GM21367 (cell line): ENCODE data around the gene CLEC16A.

Experiments used
- ATAC-seq: cut with Tn5 transposase; IDR thresholded peaks from one replicate; pipeline ENCODE4 v1.9.1; 2021; ENCODE audit not compliant: unreplicated experiment

CLEC16A gene, protein sequence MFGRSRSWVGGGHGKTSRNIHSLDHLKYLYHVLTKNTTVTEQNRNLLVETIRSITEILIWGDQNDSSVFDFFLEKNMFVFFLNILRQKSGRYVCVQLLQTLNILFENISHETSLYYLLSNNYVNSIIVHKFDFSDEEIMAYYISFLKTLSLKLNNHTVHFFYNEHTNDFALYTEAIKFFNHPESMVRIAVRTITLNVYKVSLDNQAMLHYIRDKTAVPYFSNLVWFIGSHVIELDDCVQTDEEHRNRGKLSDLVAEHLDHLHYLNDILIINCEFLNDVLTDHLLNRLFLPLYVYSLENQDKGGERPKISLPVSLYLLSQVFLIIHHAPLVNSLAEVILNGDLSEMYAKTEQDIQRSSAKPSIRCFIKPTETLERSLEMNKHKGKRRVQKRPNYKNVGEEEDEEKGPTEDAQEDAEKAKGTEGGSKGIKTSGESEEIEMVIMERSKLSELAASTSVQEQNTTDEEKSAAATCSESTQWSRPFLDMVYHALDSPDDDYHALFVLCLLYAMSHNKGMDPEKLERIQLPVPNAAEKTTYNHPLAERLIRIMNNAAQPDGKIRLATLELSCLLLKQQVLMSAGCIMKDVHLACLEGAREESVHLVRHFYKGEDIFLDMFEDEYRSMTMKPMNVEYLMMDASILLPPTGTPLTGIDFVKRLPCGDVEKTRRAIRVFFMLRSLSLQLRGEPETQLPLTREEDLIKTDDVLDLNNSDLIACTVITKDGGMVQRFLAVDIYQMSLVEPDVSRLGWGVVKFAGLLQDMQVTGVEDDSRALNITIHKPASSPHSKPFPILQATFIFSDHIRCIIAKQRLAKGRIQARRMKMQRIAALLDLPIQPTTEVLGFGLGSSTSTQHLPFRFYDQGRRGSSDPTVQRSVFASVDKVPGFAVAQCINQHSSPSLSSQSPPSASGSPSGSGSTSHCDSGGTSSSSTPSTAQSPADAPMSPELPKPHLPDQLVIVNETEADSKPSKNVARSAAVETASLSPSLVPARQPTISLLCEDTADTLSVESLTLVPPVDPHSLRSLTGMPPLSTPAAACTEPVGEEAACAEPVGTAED

DNA sequence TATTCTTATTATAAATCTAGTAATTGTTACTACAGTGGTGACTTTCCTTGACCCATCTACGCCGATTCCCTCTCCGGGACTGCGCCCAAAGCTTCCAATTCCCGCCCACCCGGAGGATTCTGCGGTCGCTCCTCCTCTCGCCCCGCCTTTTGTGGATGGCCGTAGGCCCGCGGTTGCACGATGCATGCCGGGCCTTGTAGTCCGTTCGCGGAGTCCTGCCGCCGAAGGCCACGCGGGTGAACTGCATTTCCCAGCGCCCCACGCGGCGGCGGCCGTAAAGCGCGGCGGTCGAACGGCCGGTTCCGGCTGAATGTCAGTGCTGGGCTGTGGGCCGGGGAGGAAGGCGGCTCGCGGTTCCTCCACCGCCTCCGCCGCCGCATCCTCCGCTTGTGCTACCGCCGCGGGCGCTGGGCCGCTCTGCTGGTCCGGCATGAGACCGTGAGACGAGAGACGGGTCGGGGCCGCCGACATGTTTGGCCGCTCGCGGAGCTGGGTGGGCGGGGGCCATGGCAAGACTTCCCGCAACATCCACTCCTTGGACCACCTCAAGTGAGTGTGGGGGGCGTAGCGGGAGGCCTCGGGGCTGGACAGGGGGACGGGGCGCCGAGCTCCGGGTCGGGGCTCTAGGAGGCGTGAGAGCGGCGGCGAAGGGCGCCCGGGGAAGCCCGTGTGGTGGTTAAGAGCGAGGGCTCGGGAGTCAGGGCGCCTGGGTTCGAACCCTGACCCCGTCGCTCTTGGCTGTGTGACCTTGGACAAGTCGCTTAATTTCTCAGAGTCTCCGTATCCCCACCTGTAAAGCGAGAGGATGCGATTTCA, at the start of gene CLEC16A:
Gene CLEC16A, plus strand, starts transcription at position 316 of the 816 bp plus-strand sequence. Its CDS starts 154 bp downstream, at position 470.
- ATAC-seq, result peak; percentile 60

DNA sequence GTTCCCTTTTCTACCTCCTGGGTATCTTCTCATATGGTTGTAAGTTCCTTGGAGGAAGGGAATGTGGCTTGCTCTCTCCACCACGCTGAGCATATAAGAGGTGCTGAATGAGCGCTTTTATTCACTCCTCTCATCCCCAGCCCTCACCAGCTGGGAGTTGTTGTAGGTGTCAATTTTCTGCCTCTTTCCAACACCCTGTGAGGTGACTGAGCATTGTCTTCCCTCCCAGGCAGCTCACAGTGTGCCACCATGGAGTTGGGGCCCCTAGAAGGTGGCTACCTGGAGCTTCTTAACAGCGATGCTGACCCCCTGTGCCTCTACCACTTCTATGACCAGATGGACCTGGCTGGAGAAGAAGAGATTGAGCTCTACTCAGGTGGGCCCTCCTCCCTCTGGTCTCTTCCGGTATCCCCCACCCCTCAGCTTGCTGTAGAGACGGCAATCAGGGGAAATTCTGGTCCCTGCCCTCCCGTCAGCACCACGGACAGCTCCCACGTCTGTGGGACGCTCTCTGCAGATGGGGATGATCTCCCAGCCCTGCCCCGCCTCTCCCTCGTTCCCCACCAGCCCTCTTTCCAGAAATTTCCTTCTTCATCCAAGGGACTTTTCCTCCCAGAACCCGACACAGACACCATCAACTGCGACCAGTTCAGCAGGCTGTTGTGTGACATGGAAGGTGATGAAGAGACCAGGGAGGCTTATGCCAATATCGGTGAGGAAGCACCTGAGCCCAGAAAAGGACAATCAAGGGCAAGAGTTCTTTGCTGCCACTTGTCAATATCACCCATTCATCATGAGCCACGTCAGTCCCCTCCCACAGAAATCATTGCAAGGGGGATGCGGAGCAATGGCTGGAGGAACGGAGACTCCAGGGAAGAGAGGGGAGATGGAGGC, 49.1 kb upstream of the CLEC16A start:
- ATAC-seq, result no peak

DNA sequence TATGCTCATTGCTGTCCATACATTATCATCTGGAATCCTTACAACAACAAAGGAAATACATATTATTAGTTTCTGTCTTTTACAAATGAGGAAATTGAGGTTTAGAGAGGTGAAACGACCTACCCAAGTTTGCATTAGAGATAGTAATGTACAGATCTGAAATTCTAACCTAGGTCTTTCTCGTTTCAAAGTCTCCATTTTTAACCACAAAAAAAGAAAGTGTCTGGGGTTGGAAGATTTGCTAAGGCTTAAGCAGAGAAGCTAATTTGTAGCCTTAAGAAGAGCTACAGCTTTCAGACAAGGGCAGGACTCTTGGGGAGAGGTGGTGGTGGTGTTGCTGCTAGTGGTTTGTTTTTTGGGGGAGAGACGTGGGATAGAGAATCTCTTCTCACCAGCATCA, 48.2 kb upstream of the CLEC16A start:
- ATAC-seq, result no peak

DNA sequence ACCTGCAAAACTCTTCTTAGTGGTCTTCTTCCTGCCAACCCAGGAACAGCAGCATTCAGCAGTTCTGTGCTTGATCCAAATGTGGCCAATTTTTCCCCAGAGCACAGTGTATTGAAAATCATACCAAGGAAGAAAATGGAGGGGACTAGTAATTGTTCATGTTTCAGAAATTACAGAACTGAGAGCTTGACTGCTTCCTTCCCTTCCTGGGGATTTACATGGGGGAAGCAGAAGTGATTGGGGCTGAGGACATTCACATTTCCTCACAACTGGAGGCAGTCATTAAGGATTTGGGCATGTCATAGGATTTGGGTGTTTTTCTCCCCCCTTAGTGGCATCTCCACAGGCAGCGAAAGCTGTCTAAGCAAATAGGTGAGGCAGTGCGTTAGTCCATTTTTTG, 47.6 kb upstream of the CLEC16A start:
- peak; percentile 12 for ATAC-seq

DNA sequence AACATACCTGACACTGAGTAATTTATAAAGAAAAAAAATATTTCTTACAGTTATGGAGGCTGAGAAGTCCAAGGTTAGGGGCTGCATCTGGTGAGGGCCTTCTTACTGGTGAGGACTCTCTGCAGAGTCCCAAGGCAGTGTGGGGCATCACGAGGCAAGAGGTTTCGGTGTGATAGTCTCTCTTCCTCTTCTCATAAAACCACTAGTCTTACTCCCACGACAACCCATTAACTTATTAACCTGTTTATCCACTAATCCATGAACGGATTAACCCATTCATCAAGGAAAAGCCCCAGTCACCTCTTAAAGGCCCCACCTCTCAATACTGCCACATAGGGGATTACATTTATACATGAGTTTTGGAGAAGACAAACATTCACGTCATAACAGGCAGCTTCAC, 47.2 kb upstream of the CLEC16A start:
- peak; percentile 49 for ATAC-seq

DNA sequence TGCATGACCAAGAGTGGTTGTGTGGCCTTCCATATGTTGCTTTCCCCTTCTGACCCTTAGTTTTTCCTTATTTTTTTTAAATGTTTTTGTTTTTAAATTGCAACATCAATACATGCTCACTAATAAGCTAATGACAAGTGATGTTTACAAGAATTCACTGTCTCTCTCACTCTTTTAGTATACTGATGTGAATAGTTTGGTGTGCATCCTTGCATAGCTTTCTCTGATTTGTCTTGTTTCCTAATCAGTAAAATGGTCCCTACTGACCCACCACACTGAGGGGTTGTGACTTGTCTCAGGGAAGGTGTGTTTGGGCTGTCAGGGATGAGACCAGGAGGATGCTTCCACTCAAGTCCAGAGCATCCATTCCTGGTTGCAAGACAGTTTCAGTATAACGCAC, 41.4 kb upstream of the CLEC16A start:
- ATAC-seq, result no peak

DNA sequence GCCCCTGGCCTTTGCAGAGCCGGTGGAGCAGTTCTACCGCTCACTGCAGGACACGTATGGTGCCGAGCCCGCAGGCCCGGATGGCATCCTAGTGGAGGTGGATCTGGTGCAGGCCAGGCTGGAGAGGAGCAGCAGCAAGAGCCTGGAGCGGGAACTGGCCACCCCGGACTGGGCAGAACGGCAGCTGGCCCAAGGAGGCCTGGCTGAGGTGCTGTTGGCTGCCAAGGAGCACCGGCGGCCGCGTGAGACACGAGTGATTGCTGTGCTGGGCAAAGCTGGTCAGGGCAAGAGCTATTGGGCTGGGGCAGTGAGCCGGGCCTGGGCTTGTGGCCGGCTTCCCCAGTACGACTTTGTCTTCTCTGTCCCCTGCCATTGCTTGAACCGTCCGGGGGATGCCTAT, 37.9 kb upstream of the CLEC16A start:
- no peak for ATAC-seq

DNA sequence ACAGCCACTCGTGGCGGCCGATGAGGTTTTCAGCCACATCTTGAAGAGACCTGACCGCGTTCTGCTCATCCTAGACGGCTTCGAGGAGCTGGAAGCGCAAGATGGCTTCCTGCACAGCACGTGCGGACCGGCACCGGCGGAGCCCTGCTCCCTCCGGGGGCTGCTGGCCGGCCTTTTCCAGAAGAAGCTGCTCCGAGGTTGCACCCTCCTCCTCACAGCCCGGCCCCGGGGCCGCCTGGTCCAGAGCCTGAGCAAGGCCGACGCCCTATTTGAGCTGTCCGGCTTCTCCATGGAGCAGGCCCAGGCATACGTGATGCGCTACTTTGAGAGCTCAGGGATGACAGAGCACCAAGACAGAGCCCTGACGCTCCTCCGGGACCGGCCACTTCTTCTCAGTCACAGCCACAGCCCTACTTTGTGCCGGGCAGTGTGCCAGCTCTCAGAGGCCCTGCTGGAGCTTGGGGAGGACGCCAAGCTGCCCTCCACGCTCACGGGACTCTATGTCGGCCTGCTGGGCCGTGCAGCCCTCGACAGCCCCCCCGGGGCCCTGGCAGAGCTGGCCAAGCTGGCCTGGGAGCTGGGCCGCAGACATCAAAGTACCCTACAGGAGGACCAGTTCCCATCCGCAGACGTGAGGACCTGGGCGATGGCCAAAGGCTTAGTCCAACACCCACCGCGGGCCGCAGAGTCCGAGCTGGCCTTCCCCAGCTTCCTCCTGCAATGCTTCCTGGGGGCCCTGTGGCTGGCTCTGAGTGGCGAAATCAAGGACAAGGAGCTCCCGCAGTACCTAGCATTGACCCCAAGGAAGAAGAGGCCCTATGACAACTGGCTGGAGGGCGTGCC, 37.2 kb upstream of the CLEC16A start:
- ATAC-seq, result no peak

DNA sequence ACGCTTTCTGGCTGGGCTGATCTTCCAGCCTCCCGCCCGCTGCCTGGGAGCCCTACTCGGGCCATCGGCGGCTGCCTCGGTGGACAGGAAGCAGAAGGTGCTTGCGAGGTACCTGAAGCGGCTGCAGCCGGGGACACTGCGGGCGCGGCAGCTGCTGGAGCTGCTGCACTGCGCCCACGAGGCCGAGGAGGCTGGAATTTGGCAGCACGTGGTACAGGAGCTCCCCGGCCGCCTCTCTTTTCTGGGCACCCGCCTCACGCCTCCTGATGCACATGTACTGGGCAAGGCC, 36.7 kb upstream of the CLEC16A start:
- ATAC-seq, result no peak

DNA sequence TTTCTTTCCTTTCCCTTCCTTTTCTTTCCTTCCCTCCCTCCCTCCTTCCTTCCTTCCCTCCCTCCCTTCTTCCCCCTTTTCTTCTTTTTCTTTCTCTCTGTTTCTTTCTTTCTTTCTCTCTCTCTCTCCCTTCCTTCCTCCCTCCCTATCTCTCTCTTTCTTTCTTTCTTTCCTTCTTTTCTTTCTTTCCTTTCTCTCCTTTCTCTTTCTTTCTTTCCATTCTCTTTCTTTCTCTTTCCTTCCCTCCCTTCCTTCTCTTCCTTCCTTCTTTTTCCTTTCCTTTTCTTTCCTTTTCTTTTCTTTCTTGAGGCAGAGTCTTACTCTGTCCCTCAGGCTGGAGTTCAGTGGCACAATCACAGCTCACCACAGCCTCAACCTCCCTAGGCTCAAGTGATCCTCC, 33.1 kb upstream of the CLEC16A start:
- ATAC-seq, result no peak

DNA sequence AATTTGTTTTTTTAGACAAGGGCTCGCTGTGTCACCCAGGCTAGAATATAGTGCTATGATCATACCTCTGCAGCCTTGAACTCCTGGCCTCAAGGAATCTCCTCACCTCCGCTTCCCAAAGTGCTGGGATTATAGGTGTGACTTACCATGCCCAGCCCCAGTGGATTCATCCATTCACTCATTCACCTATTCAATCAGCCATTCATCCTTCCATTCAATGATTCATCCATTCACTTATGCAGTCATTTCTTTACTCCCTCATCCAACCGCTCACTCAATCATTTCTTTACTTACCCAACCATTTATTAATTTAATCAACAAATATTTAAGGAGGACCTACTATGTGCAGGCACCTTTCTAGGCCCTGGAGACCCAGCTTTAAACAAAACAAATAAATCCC, 27.8 kb upstream of the CLEC16A start:
- no peak for ATAC-seq

DNA sequence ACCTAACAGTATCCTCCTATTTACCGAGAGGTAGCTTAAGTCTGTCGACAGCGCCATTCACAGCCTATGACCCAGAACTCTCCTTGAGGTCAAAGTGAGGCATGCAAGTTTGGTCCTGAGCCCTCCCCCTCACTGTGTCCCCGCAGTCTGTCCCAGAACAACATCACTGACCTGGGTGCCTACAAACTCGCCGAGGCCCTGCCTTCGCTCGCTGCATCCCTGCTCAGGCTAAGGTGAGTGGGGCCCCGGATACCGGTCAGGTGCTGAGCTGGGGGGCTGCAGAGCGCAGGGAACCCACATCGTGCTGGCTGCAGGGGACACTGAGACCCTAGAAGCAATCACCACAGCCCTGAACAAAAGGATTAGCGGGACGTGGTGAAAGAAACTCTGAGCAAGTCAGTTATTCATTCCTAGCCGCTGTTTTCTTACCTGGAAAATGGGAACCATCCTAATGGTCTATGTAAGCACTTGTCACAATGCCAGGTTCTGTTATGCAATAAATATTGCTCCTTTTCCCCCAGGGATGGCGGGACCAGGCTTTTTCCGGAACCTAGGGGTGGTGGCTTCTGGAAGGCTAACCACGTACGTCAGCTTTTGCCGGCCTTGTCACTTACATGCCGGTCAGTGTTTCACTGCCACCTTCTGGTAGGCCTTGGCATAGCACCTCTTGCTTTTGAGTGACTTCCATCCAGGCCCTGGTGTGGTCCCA, 25.9 kb upstream of the CLEC16A start:
- no peak for ATAC-seq

DNA sequence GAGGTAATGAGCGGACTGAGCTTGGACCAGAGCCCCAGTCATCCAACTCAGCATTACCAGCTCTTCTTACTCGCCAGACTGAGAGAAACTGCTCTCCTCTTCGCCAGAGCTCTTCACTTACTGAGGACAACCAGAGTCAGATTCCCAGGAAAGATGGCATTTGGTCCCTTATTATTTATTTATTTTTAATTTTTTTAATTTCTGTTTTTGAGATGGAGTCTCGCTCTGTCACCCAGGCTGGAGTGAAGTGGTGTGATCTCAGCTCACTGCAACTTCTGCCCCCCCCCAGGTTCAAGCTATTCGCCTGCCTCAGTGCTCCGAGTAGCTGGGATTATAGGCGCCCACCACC, 25.4 kb upstream of the CLEC16A start:
- ATAC-seq, result no peak

DNA sequence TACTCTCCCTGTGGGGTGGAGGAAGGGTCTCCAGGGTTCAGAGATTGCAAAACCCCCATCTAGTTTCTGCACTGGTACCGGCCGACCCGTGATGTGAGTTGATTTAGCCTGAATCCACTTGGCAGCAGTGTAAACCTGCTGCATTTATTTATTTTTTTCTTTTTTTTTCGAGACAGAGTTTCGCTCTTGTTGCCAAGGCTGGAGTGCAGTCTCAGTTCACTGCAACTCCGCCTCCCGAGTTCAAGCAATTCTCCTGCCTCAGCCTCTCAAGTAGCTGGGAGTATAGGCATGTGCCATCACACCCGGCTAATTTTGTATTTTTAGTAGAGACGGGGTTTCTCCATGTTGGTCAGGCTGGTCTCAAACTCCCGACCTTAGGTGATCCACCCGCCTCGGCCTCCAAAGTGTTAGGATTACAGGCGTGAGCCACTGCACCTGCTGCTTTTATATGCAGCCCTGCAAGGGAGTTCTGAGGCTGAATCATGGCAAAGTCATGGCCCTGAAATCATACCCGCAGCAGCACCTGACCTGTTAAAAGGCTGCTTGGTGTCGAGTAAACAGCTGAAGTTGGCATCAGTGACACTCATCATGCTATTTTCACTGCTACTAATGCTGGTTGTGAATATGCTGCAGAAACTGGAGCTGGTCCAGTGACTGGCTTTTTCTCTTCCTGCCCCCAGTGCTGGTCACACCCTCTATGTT, 23.5 kb upstream of the CLEC16A start:
- no peak for ATAC-seq

DNA sequence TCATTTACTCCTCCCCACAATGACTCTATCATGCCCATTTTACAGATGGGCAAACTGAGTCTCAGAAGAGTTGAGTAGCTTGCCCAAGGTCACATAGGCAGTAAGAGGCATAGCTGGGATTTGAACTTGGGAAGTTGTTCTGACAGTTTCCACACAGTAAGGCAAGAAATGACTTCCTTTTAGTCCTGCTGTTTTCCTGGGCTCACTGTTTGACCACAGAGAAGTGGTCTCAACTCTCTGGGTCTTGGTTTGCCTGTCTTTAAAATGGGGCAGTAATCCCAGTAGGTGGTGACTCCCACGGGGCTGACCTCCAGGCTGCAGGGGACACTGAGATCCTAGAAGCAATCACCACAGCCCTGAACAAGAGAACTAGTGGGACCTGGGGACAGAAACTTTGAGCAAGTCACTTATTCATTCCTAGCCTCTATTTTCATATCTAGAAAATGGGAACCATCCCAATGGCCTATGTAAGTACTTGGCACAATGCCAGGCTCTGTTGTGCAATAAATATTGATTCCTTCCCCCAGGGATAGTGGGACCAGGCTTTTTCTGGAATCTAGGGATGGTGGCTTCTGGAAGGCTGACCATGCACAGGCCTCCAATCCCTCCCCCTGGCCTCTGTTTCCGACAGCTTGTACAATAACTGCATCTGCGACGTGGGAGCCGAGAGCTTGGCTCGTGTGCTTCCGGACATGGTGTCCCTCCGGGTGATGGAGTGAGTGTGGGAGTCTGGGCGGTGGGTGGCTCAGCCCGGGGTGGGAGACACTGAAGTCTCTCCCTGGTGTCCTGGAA, 22.6 kb upstream of the CLEC16A start:
- no peak for ATAC-seq

DNA sequence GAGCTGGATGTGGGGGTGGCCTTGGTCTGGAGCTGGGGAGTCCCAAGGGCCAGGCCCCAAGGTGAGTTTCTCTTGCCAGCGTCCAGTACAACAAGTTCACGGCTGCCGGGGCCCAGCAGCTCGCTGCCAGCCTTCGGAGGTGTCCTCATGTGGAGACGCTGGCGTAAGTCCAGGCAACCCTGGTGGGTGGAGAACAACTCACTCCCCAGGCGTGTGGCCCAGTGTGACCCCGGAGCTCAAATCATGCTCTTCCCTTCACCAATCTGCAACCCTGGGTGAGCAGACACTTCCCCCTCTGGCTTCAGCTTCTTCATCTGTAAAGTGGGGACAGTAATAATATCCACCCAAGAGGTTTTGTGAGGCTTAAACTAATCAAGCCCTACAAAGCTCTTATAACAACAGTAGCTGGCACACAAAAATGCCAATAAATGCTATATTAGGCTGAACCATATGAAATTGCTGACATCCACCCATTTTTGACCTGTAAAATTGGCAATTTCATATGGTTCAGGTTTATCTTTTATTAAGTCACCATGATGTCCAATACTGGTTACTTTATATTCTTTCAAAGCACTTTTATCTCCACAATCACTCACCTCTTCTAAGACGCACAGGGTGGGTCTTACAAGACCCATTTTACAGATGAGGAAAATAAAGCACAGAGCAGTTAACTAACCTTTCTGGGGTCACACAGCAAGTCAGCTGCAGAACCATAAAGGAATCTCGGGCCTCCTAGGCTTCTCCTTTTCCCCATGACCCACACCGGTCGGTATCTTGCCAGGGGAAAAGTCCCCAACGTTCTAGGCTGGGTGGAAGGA, 21.8 kb upstream of the CLEC16A start:
- ATAC-seq, result no peak
